Hepatocyte (in vitro differentiated cells): ENCODE measurements around the gene MBTPS1. TPM values are rescaled to one million over a fixed set of nuclear protein-coding genes. Genes with fewer than 3 reads are reported as not detected.

ENCODE experiments used
- DNase-seq: peaks from one replicate; pipeline ENCODE4 v3.0.0-alpha.2; 2016; ENCODE audit warnings: low spot score
- H2AFZ ChIP-seq: fragments of 200-600 bp; sonication (generic); 2 replicates; pipeline ENCODE4 v1.6.0; 2016; ENCODE audit warnings: antibody characterized with exemption, mild to moderate bottlenecking
- H3K27ac ChIP-seq: fragments of 200-600 bp; sonication (generic); 2 replicates; pipeline ENCODE4 v1.5.1; 2016; ENCODE audit warnings: mild to moderate bottlenecking
- H3K27me3 ChIP-seq: fragments of 200-600 bp; sonication (generic); 2 replicates; pipeline ENCODE4 v1.6.1; 2016
- H3K36me3 ChIP-seq: fragments of 200-600 bp; sonication (generic); replicated peaks from 2 replicates; pipeline ENCODE4 v1.5.1; 2016; ENCODE audit warnings: low read depth; ENCODE audit not compliant: insufficient read depth
- H3K4me1 ChIP-seq: fragments of 200-600 bp; sonication (generic); 2 replicates; pipeline ENCODE4 v1.5.1; 2016; ENCODE audit warnings: mild to moderate bottlenecking, moderate library complexity; ENCODE audit not compliant: insufficient read depth
- H3K4me2 ChIP-seq: fragments of 200-600 bp; sonication (generic); 2 replicates; pipeline ENCODE4 v1.6.0; 2016
- H3K4me3 ChIP-seq: fragments of 200-600 bp; sonication (generic); 2 replicates; pipeline ENCODE4 v1.5.1; 2016; ENCODE audit warnings: mild to moderate bottlenecking
- H3K79me2 ChIP-seq: fragments of 200-600 bp; sonication (generic); 2 replicates; pipeline ENCODE4 v1.6.0; 2017; ENCODE audit warnings: mild to moderate bottlenecking
- H3K9me2 ChIP-seq: fragments of 200-600 bp; sonication (generic); replicated peaks from 2 replicates; pipeline ENCODE4 v1.6.0; 2017; ENCODE audit warnings: mild to moderate bottlenecking; ENCODE audit not compliant: insufficient read depth
- H3K9me3 ChIP-seq: fragments of 200-600 bp; sonication (generic); 2 replicates; pipeline ENCODE4 v1.5.1; 2016; ENCODE audit warnings: low read depth, mild to moderate bottlenecking
- H4K20me1 ChIP-seq: fragments of 200-600 bp; sonication (generic); 2 replicates; pipeline ENCODE4 v1.6.0; 2016; ENCODE audit warnings: mild to moderate bottlenecking; ENCODE audit not compliant: insufficient read depth, poor library complexity, severe bottlenecking
- EZH2 ChIP-seq: fragments of 200-600 bp; sonication (generic); IDR thresholded peaks from 2 replicates; pipeline ENCODE4 v1.6.1; 2016; ENCODE audit warnings: antibody characterized with exemption, mild to moderate bottlenecking, borderline replicate concordance
- EZH2phosphoT487 ChIP-seq: fragments of 200-600 bp; sonication (generic); IDR thresholded peaks from one replicate; pipeline ENCODE4 v1.6.1; 2018; ENCODE audit warnings: antibody characterized with exemption, mild to moderate bottlenecking, low read depth, moderate library complexity; ENCODE audit not compliant: unreplicated experiment, severe bottlenecking
- WGBS: methylation state at CpG from one replicate; pipeline ENCODE4 v1.1.6; 2016; ENCODE audit warnings: low lambda C conversion rate; ENCODE audit errors: missing lambda C conversion rate; 5-methylcytosine and 5-hydroxymethylcytosine counted together
- polyA plus RNA-seq: library from polyadenylated mRNA; unstranded; fragments of >200 nt; fragmentation: Nextera tagmentation; extraction: Ambion mirVana; gene quantifications from 2 replicates; pipeline ENCODE4 v1.2.1, GENCODE V29; 2016
- total RNA-seq: library from RNA; depleted of rRNA; stranded (reverse); fragments of >200 nt; gene quantifications from 2 replicates; pipeline ENCODE4 v1.2.3, GENCODE V29; 2014
- TF ChIP-seq, protein P1 (sequence below): fragments of 200-600 bp; sonication (generic); IDR thresholded peaks from 2 replicates; pipeline ENCODE4 v1.5.1; 2016; ENCODE audit warnings: antibody characterized with exemption, mild to moderate bottlenecking; ENCODE audit not compliant: poor library complexity

The MBTPS1 gene
- total and polyA plus RNA-seq, 2 experiments from 2014 or later, result 65.9 to 76.8 TPM

GRCh38 chr16:84042308-84042878 lies 74.3 kb downstream of the MBTPS1 start, which contains the start of gene SLC38A8:
Gene SLC38A8, minus strand, starts transcription at chr16:84042795. Its CDS starts 638 bp downstream, at chr16:84042157.
- no peak within 1 kb of the TSS for H2AFZ ChIP-seq
- H3K79me2 ChIP-seq, result no peaks in the 10 kb centered on the region
- H4K20me1 ChIP-seq, result no peaks in the 10 kb centered on the region
- WGBS, result 72% methylated on average over 5 of the region's 9 CpGs
- no peak for DNase-seq
- no peak within 1 kb of the TSS for H3K4me3 ChIP-seq
- H3K4me2 ChIP-seq, result peak within 1 kb of the TSS; percentile 53
- no peaks in the 10 kb centered on the region for H3K9me2 ChIP-seq
- H3K27me3 ChIP-seq, result peaks cover 19% of the 10 kb centered on the region
- TF ChIP-seq EZH2phosphoT487, result no peak
- H3K4me1 ChIP-seq, result peaks cover 4% of the 10 kb centered on the region
- H3K27ac ChIP-seq, result no peak within 1 kb of the TSS
- no peaks in the 10 kb centered on the region for H3K36me3 ChIP-seq
- H3K9me3 ChIP-seq, result no peaks in the 10 kb centered on the region

DNA sequence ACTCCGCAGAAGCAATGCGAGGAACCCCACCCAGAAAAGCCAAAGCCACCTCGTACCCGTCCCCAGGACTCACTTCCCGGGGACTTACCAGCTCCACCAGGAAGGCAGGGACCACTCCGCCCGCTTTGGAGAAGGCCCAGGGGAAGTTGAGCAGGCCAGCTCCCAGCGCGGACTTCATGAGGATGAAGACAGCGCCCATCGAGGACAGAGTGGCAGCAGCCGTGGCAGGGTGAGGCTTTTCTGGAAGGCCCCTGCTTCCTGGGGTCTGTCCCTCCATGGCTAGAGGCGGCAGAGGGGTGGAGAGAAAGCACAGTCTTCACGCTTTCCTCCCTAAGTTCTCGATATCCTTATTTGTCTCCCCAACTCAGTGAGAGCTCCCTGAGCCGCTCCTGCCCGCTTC lies 74.9 kb downstream of the MBTPS1 start:
- Histone ChIP-seq H3K27me3 (peaks cover 19% of the 10 kb centered on the region), H3K9me3 (no peaks in the 10 kb centered on the region), H3K36me3 (no peaks in the 10 kb centered on the region), H3K27ac (no peak overlapping the region), H3K4me1 (peaks cover 4% of the 10 kb centered on the region), H3K4me3 (no peak overlapping the region), H3K4me2 (no peak overlapping the region), H3K79me2 (no peaks in the 10 kb centered on the region), H4K20me1 (no peaks in the 10 kb centered on the region), H2AFZ (no peak overlapping the region), H3K9me2 (no peaks in the 10 kb centered on the region)
- TF ChIP-seq EZH2phosphoT487 (no peak), EZH2 (no peak)
- TF ChIP-seq, protein P1, sequence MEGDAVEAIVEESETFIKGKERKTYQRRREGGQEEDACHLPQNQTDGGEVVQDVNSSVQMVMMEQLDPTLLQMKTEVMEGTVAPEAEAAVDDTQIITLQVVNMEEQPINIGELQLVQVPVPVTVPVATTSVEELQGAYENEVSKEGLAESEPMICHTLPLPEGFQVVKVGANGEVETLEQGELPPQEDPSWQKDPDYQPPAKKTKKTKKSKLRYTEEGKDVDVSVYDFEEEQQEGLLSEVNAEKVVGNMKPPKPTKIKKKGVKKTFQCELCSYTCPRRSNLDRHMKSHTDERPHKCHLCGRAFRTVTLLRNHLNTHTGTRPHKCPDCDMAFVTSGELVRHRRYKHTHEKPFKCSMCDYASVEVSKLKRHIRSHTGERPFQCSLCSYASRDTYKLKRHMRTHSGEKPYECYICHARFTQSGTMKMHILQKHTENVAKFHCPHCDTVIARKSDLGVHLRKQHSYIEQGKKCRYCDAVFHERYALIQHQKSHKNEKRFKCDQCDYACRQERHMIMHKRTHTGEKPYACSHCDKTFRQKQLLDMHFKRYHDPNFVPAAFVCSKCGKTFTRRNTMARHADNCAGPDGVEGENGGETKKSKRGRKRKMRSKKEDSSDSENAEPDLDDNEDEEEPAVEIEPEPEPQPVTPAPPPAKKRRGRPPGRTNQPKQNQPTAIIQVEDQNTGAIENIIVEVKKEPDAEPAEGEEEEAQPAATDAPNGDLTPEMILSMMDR, result no peak
- 88% methylated on average over 17 of the region's 17 CpGs for WGBS
- no peak for DNase-seq

DNA sequence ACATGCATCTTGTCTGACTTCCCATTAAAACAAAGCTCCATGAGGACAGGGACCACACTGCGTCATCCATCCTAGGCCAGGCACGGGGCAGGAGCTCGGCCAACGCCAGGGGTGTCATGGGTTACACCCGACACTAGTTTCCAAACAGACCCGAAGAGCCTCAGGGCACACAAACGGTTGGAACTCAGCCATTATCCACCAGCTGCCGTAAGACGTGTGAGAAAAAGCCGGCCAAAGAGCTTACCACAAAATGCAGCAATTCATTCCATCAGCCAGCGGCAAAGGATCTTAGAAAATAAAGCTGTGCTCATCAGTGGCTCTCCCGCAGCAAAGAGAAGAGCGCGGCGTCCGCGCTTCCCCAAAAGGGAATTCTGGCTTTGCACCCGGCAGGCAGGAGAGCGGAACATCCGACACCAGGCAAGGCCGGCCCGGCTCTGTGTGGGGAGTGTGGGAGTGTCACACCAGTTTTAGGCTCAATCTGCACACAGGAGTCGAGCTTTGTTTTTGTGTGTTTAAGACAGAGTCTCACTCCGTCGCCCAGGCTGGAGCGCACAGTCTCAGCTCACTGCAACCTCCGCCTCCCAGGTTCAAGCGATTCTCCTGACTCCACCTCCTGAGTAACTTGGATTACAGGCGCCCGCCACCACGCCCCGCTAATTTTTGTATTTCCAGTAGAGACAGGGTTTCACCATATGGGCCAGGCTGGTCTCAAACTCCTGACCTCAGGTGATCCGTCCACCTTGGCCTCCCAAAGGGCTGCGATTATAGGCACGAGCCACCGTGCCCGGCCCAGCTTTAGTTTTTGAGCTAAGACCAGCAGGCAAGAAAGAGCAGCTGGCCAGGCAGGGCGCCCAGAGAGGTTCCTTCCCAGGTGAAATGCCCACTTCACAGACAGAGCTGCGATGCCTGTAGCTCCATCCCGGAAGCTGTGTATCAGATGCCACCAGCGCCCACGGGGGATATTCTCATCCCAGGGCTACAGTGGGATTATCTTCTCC lies 75.6 kb downstream of the MBTPS1 start:
- TF ChIP-seq, protein P1, result no peak
- TF ChIP-seq EZH2phosphoT487 (no peak), EZH2 (no peak)
- WGBS, result 92% methylated on average over 41 of the region's 42 CpGs
- Histone ChIP-seq H3K4me1 (peaks cover 4% of the 10 kb centered on the region), H3K4me3 (no peak overlapping the region), H3K36me3 (no peaks in the 10 kb centered on the region), H3K9me3 (no peaks in the 10 kb centered on the region), H3K79me2 (no peaks in the 10 kb centered on the region), H3K4me2 (no peak overlapping the region), H3K27ac (no peak overlapping the region), H4K20me1 (no peaks in the 10 kb centered on the region), H3K27me3 (peaks cover 19% of the 10 kb centered on the region), H3K9me2 (no peaks in the 10 kb centered on the region), H2AFZ (no peak overlapping the region)
- no peak for DNase-seq
